OCI-LY1 (cell line): ENCODE data around the gene PIAS1.

Source experiments
- EZH2 ChIP-seq: fragments of 200-600 bp; sonication (generic), shearing (Covaris generic); IDR thresholded peaks from 2 replicates; pipeline ENCODE4 v1.8.0; 2017; ENCODE audit warnings: borderline replicate concordance, mixed run types, mild to moderate bottlenecking, antibody characterized with exemption, low read length, moderate library complexity, mixed read lengths
- TF ChIP-seq, protein P1 (sequence below): fragments of 200-600 bp; sonication (generic), shearing (Covaris generic); IDR thresholded peaks from 2 replicates; pipeline ENCODE4 v1.5.1; 2017; ENCODE audit warnings: mild to moderate bottlenecking, antibody characterized with exemption, low read length, moderate library complexity, mixed read lengths

- TF ChIP-seq, protein P1, sequence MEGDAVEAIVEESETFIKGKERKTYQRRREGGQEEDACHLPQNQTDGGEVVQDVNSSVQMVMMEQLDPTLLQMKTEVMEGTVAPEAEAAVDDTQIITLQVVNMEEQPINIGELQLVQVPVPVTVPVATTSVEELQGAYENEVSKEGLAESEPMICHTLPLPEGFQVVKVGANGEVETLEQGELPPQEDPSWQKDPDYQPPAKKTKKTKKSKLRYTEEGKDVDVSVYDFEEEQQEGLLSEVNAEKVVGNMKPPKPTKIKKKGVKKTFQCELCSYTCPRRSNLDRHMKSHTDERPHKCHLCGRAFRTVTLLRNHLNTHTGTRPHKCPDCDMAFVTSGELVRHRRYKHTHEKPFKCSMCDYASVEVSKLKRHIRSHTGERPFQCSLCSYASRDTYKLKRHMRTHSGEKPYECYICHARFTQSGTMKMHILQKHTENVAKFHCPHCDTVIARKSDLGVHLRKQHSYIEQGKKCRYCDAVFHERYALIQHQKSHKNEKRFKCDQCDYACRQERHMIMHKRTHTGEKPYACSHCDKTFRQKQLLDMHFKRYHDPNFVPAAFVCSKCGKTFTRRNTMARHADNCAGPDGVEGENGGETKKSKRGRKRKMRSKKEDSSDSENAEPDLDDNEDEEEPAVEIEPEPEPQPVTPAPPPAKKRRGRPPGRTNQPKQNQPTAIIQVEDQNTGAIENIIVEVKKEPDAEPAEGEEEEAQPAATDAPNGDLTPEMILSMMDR: no peak
- TF ChIP-seq EZH2: no peak
Measured at GRCh38 chr15:68210409-68210756, 156.3 kb downstream of the PIAS1 start.
